Left cardiac atrium (tissue), 4 donors: ENCODE results near the gene TMEM243. TPM values are rescaled to one million over a fixed set of nuclear protein-coding genes. Genes with fewer than 3 reads are reported as not detected.
A peak's percentile ranks its signal among the peaks of the same experiment; 100 is the strongest.

Experiments
- ATAC-seq, 2 donors: fragments of 200-7000 bp; cut with Tn5 transposase; one replicate each; pipeline ENCODE4 v1.9.1; 2020; ENCODE audit warnings: mild to moderate bottlenecking in 2 of 2, moderate library complexity in 2 of 2
- DNase-seq: peaks from one replicate; pipeline ENCODE4 v3.0.0-alpha.2; 2020
- intact Hi-C, 2 donors: fragments of 100-400 bp; cut with DNase I; formaldehyde crosslinking; loops; one replicate each; pipeline versions ENCODE4 v1.14.1 to v1.15.1; 2022 to 2023
- total RNA-seq, 2 donors: library from RNA; stranded (reverse); fragmentation: NEBNext Ultra II Directional; extraction: Animal tissue kit (Norgen Biotek cat#: 25700); gene quantifications; one replicate each; pipeline ENCODE4 v1.2.1, GENCODE V29; 2021
- donor health status: DM: no; HTN: yes; CAD: no.
- donor health status: DM: no; HTN: yes; CAD: no; lungs with severe emphysema.
- donor health status: DM: yes; HTN: yes; CAD: no.
- donor health status: Dilated cardiomyopathy.

Gene TMEM243
- total RNA-seq, 2 donors from 2014 or later, result 11.9 to 12.2 TPM

GRCh38 chr7:87146740-87147386 is 72.7 kb downstream of the TMEM243 start:
- intact Hi-C loops, result loop anchor here in 1 of 2 donors (5.0 kb wide), 1 partner anchor 210 kb away; no protein-coding TSS in a partner anchor
- ATAC-seq (peak; percentile 47 to 53), DNase-seq (peak; percentile 32)

Other genes starting within 250 kb of the TMEM243 start
- gene ELAPOR2, start 160.1 kb downstream of the TMEM243 start, total RNA-seq, result 1 to 10 TPM; 8.0 to 9.5 TPM
- gene DMTF1, start 67.3 kb downstream of the TMEM243 start, total RNA-seq, result 10 to 100 TPM; 25.4 to 31.7 TPM
- gene CROT, start 125.9 kb upstream of the TMEM243 start, total RNA-seq, result 1 to 10 TPM; 5.3 to 7.7 TPM